ENCODE data around the gene CHL1. TPM values are rescaled to one million over a fixed set of nuclear protein-coding genes. Genes with fewer than 3 reads are reported as not detected.

The CHL1 gene
- total RNA-seq, 1 donor from 2014 or later = 1.4 TPM

DNA sequence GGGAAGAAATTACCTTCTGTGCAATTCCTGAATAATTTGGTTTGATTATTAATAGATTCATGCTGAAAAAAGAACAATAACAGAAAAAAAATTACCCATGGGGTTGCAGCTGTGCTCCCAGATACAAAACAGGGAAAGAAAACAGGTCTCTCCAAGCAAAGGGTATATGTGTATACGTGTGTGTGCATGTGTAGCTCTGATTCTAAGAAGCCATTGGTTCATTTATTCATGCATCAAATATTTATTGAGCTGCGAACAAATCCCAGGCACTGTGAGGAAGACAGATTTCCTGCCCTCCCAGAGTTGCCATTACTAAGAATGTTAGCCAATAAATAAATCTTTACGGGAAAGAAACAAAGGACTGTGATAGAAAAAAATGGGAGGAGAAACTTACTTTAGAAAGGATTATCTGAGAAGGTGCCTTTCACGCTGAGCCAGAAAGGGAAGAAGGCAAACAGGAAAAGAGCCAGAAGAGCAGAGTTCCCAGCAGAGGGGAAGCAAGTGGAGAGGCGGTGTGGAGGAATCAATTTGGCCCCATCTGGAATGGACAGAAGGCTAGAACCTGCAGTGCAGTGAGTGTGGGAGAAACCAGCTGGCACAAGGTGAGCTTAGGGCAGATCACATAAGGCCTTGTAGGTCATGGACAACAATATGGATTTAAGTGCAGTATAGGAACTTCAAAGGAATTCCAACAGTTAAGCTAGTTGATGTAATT lies 20.7 kb downstream of the CHL1 start:
- no peak overlapping the region for H3K27ac Mint-ChIP-seq
- H3K4me1 Mint-ChIP-seq (ENCODE audit: unreplicated experiment) = no peaks in the 10 kb centered on the region
- H3K36me3 Mint-ChIP-seq = no peaks in the 10 kb centered on the region
- peaks cover 13% of the 10 kb centered on the region for H3K27me3 Mint-ChIP-seq
- H3K9me3 Mint-ChIP-seq = no peaks in the 10 kb centered on the region
- TF ChIP-seq, protein P1, sequence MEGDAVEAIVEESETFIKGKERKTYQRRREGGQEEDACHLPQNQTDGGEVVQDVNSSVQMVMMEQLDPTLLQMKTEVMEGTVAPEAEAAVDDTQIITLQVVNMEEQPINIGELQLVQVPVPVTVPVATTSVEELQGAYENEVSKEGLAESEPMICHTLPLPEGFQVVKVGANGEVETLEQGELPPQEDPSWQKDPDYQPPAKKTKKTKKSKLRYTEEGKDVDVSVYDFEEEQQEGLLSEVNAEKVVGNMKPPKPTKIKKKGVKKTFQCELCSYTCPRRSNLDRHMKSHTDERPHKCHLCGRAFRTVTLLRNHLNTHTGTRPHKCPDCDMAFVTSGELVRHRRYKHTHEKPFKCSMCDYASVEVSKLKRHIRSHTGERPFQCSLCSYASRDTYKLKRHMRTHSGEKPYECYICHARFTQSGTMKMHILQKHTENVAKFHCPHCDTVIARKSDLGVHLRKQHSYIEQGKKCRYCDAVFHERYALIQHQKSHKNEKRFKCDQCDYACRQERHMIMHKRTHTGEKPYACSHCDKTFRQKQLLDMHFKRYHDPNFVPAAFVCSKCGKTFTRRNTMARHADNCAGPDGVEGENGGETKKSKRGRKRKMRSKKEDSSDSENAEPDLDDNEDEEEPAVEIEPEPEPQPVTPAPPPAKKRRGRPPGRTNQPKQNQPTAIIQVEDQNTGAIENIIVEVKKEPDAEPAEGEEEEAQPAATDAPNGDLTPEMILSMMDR (conservative IDR thresholded peaks at IDR 0.05) = no peak
- no peak overlapping the region for H3K4me3 Mint-ChIP-seq
- no peak for DNase-seq (ENCODE audit: extremely low spot score, unreplicated experiment)

DNA sequence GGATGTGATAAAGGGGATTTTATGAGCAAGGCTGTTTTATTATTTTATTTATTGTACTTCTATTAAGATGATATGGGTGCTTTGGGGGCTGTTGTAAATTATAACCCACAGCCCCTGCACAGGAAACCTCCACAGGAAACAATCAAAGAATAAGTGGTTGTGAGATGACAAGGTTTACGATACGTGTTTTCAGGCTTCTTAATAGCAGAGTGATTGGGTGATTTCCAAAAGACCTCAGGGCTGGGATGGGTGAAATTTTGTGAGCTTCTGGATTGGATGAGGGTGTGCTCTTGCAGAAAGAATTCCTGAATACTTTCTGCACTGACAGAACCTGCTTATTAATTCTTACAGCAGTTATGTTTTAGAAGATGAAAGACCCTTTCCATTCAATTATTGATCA lies 21.4 kb downstream of the CHL1 start:
- Mint-ChIP-seq H3K27me3 (peaks cover 7% of the 10 kb centered on the region), H3K36me3 (no peaks in the 10 kb centered on the region), H3K4me3 (no peak overlapping the region), H3K9me3 (no peaks in the 10 kb centered on the region), H3K27ac (no peak overlapping the region), H3K4me1 (ENCODE audit: unreplicated experiment) (no peaks in the 10 kb centered on the region)
- TF ChIP-seq, protein P1 (conservative IDR thresholded peaks at IDR 0.05) = no peak
- no peak for DNase-seq (ENCODE audit: extremely low spot score, unreplicated experiment)

- Mint-ChIP-seq H3K9me3 (no peaks in the 10 kb centered on the region), H3K27ac (no peak overlapping the region), H3K4me1 (ENCODE audit: unreplicated experiment) (peaks cover 9% of the 10 kb centered on the region), H3K4me3 (no peak overlapping the region), H3K36me3 (no peaks in the 10 kb centered on the region), H3K27me3 (no peaks in the 10 kb centered on the region)
- DNase-seq (ENCODE audit: extremely low spot score, unreplicated experiment) = no peak
- TF ChIP-seq, protein P1 (conservative IDR thresholded peaks at IDR 0.05) = no peak
Measured at GRCh38 chr3:228442-229182, 32.0 kb downstream of the CHL1 start.

DNA sequence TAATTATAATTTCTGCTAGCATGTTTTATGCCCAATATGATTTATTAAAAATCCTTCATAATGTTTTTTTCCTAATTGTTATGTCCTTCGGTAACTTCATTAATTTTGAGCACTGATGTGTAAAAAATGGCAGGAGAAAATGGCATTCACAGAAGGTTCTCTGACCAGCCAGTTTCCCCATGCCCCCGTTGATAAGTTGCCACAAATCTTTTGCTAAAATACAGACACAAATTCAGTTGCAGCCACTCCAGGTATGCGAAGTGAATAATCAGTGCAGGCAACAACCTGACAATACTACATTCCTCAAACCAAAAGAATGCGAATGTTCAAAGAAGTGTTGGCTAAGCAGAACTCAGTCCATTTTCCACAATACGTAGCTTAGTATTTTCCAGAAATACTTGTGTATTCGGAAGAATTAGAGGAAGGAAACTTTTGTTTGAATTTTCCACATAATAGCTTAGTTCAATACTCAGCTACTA lies 32.7 kb downstream of the CHL1 start:
- no peak overlapping the region for H3K4me3 Mint-ChIP-seq
- H3K27me3 Mint-ChIP-seq = no peaks in the 10 kb centered on the region
- no peaks in the 10 kb centered on the region for H3K9me3 Mint-ChIP-seq

DNA sequence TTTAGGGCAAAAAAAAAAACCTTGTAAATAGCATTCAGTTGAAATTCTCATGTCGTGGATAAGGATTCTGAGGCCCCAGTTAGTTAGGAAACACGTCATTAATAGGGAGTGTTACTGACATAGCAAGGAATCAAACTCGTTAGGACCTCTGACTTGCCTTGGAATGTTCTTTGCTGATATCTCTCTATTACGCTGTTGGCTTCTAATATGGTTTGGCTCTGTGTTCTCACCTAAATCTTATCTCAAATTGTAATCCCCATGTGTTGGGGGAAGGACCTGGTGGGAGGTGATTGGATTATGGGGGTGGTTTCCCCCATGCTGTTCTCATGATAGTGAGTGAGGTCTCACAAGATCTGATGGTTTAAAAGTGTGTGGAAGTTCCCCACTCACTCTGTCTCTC lies 40.3 kb downstream of the CHL1 start:
- Mint-ChIP-seq H3K27ac (no peak overlapping the region), H3K36me3 (no peaks in the 10 kb centered on the region), H3K4me1 (ENCODE audit: unreplicated experiment) (no peaks in the 10 kb centered on the region), H3K9me3 (no peaks in the 10 kb centered on the region), H3K27me3 (no peaks in the 10 kb centered on the region), H3K4me3 (no peak overlapping the region)
- TF ChIP-seq, protein P1 (conservative IDR thresholded peaks at IDR 0.05) = no peak
- no peak for DNase-seq (ENCODE audit: extremely low spot score, unreplicated experiment)

More for the DNA sequence above, 32.7 kb downstream of the CHL1 start:
- no peaks in the 10 kb centered on the region for H3K36me3 Mint-ChIP-seq
- peaks cover 9% of the 10 kb centered on the region for H3K4me1 Mint-ChIP-seq (ENCODE audit: unreplicated experiment)
- TF ChIP-seq, protein P1 (conservative IDR thresholded peaks at IDR 0.05) = no peak
- no peak overlapping the region for H3K27ac Mint-ChIP-seq
- DNase-seq (ENCODE audit: extremely low spot score, unreplicated experiment) = no peak
